GM12878 (cell line): ENCODE results near the gene MAML3. TPM values are rescaled to one million over a fixed set of nuclear protein-coding genes. Genes with fewer than 3 reads are reported as not detected.

Experiments used
- ATAC-seq: fragments of 200-7000 bp; cut with Tn5 transposase; 3 replicates; pipeline ENCODE4 v1.9.1; 2020; ENCODE audit warnings: mild to moderate bottlenecking, moderate library complexity
- BruUV-seq: library from RNA; stranded (reverse); fragments of 400-500 nt; replicated peaks from 2 replicates; lab custom pipeline; 2021; lab: Mats Ljungman, UMichigan
- CTCF ChIA-PET: fragments of 300-600 bp; sonication (Branson Sonifier 250); formaldehyde crosslinking; extraction: SDS; loops from one replicate; lab custom pipeline; 2021; ENCODE audit warnings: inconsistent platforms; lab: Yijun Ruan, JAX
- POLR2A ChIA-PET: fragments of 350-600 bp; formaldehyde crosslinking; extraction: SDS; loops from one replicate; lab custom pipeline; 2021; ENCODE audit warnings: inconsistent platforms; lab: Charles Lee
- RAD21 ChIA-PET: fragments of 300-600 bp; sonication (Branson Sonifier 250); formaldehyde crosslinking; loops from one replicate; lab custom pipeline; 2023; ENCODE audit warnings: antibody characterized with exemption; ENCODE audit not compliant: unreplicated experiment; lab: Charles Lee
- SMC1A ChIA-PET: fragments of 300-600 bp; sonication (Branson Sonifier 250); formaldehyde crosslinking; loops from one replicate; lab custom pipeline; 2023; ENCODE audit not compliant: unreplicated experiment, uncharacterized antibody; lab: Charles Lee
- DNase-seq: peaks from one replicate; pipeline ENCODE4 v3.0.0-alpha.2; 2011; ENCODE audit warnings: low read depth, low spot score
- FAIRE-seq: peaks from 3 replicates; lab custom pipeline; 2011; peaks lifted over from hg19 to GRCh38; lab: Jason Lieb, UNC
- H2AFZ ChIP-seq: 2 replicates; pipeline ENCODE4 v1.6.0; 2011; ENCODE audit warnings: low read depth, low read length, control low read depth; ENCODE audit not compliant: control insufficient read depth
- H3K27ac ChIP-seq: 2 replicates; pipeline ENCODE4 v1.5.1; 2011; ENCODE audit warnings: control low read depth; ENCODE audit not compliant: control insufficient read depth, insufficient read depth
- H3K27me3 ChIP-seq, 2 experiments: replicated peaks in 1 of 2; 2 replicates each; pipeline versions ENCODE4 v1.6.0 to v1.6.1; 2011; ENCODE audit warnings: low read length in 1 of 2; ENCODE audit not compliant: control insufficient read depth in 2 of 2, insufficient read depth in 2 of 2
- H3K36me3 ChIP-seq, 2 experiments: 2 replicates each; pipeline ENCODE4 v1.5.1; 2011; ENCODE audit warnings: low read length in 1 of 2; ENCODE audit not compliant: control insufficient read depth in 2 of 2, insufficient read depth in 2 of 2
- H3K4me1 ChIP-seq: 2 replicates; pipeline ENCODE4 v1.6.1; 2011; ENCODE audit warnings: mild to moderate bottlenecking, low read length, moderate library complexity, mixed read lengths; ENCODE audit not compliant: control insufficient read depth, insufficient read depth
- H3K4me2 ChIP-seq: 2 replicates; pipeline ENCODE4 v1.6.0; 2011; ENCODE audit warnings: control low read depth; ENCODE audit not compliant: control insufficient read depth, insufficient read depth
- H3K4me3 ChIP-seq: fragments of 200-600 bp; sonication (generic); 2 replicates; pipeline ENCODE4 v1.5.1; 2016
- H3K79me2 ChIP-seq: 2 replicates; pipeline ENCODE4 v1.6.0; 2011; ENCODE audit warnings: low read length; ENCODE audit not compliant: control insufficient read depth, insufficient read depth
- H3K9ac ChIP-seq: 2 replicates; pipeline ENCODE4 v1.8.0; 2011; ENCODE audit warnings: low read length, control low read depth, mixed read lengths; ENCODE audit not compliant: control insufficient read depth, insufficient read depth
- H3K9me3 ChIP-seq: replicated peaks from 3 replicates; pipeline ENCODE4 v1.5.1; 2011; ENCODE audit warnings: mild to moderate bottlenecking, low read length; ENCODE audit not compliant: control insufficient read depth, insufficient read depth
- H4K20me1 ChIP-seq: 2 replicates; pipeline ENCODE4 v1.6.0; 2011; ENCODE audit not compliant: control insufficient read depth, insufficient read depth
- CBFB ChIP-seq: IDR thresholded peaks from 2 replicates; pipeline ENCODE4 v1.6.1; 2016; ENCODE audit warnings: antibody characterized with exemption, low read depth
- CEBPZ ChIP-seq: fragments of 150-350 bp; IDR thresholded peaks from 2 replicates; pipeline ENCODE4 v1.6.1; 2016; ENCODE audit warnings: low read depth, low read length
- CHD4 ChIP-seq: fragments of 200-600 bp; sonication (generic); IDR thresholded peaks from 2 replicates; pipeline ENCODE4 v1.6.1; 2016; ENCODE audit warnings: mild to moderate bottlenecking
- FOS ChIP-seq: IDR thresholded peaks from 3 replicates; pipeline ENCODE4 v1.6.1; 2011; ENCODE audit warnings: borderline replicate concordance; ENCODE audit not compliant: insufficient read length; ENCODE audit errors: extremely low read depth
- MTA3 ChIP-seq: IDR thresholded peaks from 2 replicates; pipeline ENCODE4 v1.6.1; 2012; ENCODE audit warnings: low read length, inconsistent platforms, borderline replicate concordance
- MYB ChIP-seq: fragments of 150-350 bp; IDR thresholded peaks from 2 replicates; pipeline ENCODE4 v1.6.1; 2014; ENCODE audit warnings: mild to moderate bottlenecking, low read depth, low read length, borderline replicate concordance
- MYC ChIP-seq: IDR thresholded peaks from 2 replicates; pipeline ENCODE4 v1.6.1; 2011; ENCODE audit warnings: mild to moderate bottlenecking, low read length, moderate library complexity, inconsistent platforms; ENCODE audit not compliant: insufficient read depth, insufficient replicate concordance, insufficient read length, severe bottlenecking
- REST ChIP-seq: IDR thresholded peaks from 2 replicates; pipeline ENCODE4 v1.6.1; 2012; ENCODE audit warnings: mild to moderate bottlenecking, low read depth, low read length
- RUNX3 ChIP-seq: IDR thresholded peaks from 2 replicates; pipeline ENCODE4 v1.6.1; 2012; ENCODE audit warnings: low read length, inconsistent platforms
- SIX5 ChIP-seq: IDR thresholded peaks from 2 replicates; pipeline ENCODE4 v1.6.1; 2011; ENCODE audit warnings: mild to moderate bottlenecking, low read depth, low read length, moderate library complexity; ENCODE audit not compliant: severe bottlenecking
- WGBS: methylation state at CpG from one replicate; pipeline ENCODE4 v1.1.6; 2016; ENCODE audit warnings: low lambda C conversion rate; ENCODE audit not compliant: insufficient replicate concordance, insufficient coverage; ENCODE audit errors: missing lambda C conversion rate; 5-methylcytosine and 5-hydroxymethylcytosine counted together
- in situ Hi-C: fragments of 300-500 bp; cut with MboI; formaldehyde crosslinking; loops from 9 replicates; pipeline ENCODE4 v1.14.3; 2018; ENCODE audit warnings: mixed read lengths
- intact Hi-C: fragments of 100-400 bp; cut with micrococcal nuclease; formaldehyde crosslinking; loops from one replicate; pipeline ENCODE4 v1.14.2; 2022; ENCODE audit not compliant: unreplicated experiment
- polyA plus RNA-seq, 11 experiments: library from polyadenylated mRNA; depleted of rRNA in 4 of 11; unstranded in 6 of 11; stranded (reverse) in 5 of 11; fragments of >200 nt; fragmentation: Nextera tagmentation in 4 of 11; fragmentation: Illumina TruSeq in 1 of 11; extraction: Ambion mirVana in 4 of 11; extraction: Trizol in 1 of 11; gene quantifications; 1 replicate in 1 of 11; 2 replicates in 10 of 11; pipeline versions ENCODE4 v1.2.1 to v1.2.3, GENCODE V29; 2011 to 2016; ENCODE audit warnings: inconsistent platforms in 2 of 11, missing spikeins in 2 of 11, low read depth in 1 of 11
- total RNA-seq, 4 experiments: library from RNA; depleted of rRNA in 3 of 4; stranded (reverse); fragments of >200 nt in 3 of 4; fragmentation: Illumina TruSeq in 1 of 4; extraction: Trizol in 1 of 4; gene quantifications; 2 replicates each; pipeline versions ENCODE4 v1.2.1 to v1.2.3, GENCODE V29; 2013 to 2021

Gene MAML3
- total and polyA plus RNA-seq, 10 of the 15 experiments (the other 5 are each of a cell fraction or from before 2014, with no cell fraction given): under 0.01 to 0.53 (median 0.06) TPM; not detected in 2

GRCh38 chr4:139746431-139747171, 407.4 kb downstream of the MAML3 start (continued):
- no peak for TF ChIP-seq CHD4
- TF ChIP-seq CBFB: no peak
- TF ChIP-seq CEBPZ: no peak
- TF ChIP-seq, all 136 proteins: peak for 0

DNA sequence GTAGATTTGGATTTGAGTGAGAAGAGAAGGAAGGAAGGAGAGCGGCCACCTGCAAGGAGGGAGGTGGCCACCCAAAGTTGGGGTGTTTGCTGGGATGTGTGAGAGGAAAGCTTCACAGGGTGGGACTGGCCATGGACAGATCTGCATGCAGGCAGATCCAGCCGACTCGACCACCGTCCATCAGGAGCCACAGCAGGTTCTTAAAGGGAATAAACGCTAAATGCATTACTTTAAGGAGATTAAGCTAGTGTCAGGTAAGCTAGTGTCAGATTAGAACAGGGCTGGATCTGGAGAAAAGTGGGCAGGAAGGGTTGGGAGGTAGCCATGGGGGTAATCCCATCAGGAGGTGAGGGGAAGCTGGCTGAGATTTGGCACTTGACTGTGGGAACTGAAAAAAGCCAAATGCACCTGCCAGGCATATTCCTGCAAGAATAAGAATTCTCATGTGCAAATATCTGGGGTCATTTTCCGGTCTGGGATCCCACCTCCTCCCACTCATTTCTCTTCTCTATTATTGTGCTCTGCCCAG, 408.8 kb downstream of the MAML3 start:
- in situ Hi-C loops (no loop called here), intact Hi-C loops (no loop called here)
- Histone ChIP-seq H3K79me2 (no peaks in the 10 kb centered on the region), H3K27me3 (peaks cover 2 to 3% of the 10 kb centered on the region in 2 experiments; a peak in 2 of 4 replicates), H3K9me3 (no peaks in the 10 kb centered on the region), H3K4me1 (no peaks in the 10 kb centered on the region), H3K4me3 (no peak overlapping the region), H3K9ac (no peak overlapping the region), H3K36me3 (no peaks in the 10 kb centered on the region), H2AFZ (no peak overlapping the region), H4K20me1 (no peaks in the 10 kb centered on the region), H3K27ac (no peak overlapping the region), H3K4me2 (no peak overlapping the region)
- ChIA-PET SMC1A (no interaction called here), RAD21 (no interaction called here), POLR2A (no interaction called here), CTCF (interaction anchor here (0.8 kb wide), 2 partner anchors 88 to 91 kb away, joined by 3 read pairs; no protein-coding TSS in a partner anchor)
- ATAC-seq (no peak), FAIRE-seq (no peak), DNase-seq (no peak)
- 22% methylated on average over 6 of the region's 6 CpGs for WGBS
- BruUV-seq: no TSS peak
- TF ChIP-seq FOS (no peak), MYB (no peak), SIX5 (no peak), RUNX3 (no peak), MYC (no peak), REST (no peak), MTA3 (no peak)
